Measurements from ENCODE around the gene NKX6-2.

NKX6-2 gene

DNA sequence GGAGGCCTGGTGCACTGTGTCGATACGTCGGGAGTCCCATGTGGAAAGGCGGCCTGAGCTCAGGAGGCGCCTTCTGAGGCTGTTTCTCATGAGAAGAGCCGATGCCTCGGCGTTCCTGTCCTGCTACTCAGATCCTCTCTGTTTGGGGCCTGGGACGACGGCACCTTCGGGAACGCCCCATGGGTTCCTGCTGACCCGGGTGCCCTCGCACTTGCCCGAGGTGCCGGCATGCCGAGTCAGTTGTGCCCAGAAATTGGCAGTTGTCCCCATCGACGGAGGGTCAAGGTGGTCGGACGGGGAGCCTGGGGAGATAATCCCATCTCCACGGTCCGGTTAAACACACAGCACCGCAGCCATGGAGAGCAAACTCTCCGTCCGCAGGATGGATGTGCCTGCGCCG, 33.0 kb downstream of the NKX6-2 start:
- H4K20me1 ChIP-seq (ENCODE audit: control insufficient read depth, insufficient read depth, low read depth, low read length) = no peaks in the 10 kb centered on the region
- no peaks in the 10 kb centered on the region for H3K9me2 ChIP-seq (replicated peaks; ENCODE audit: control insufficient read depth, low read length)
- TF ChIP-seq CTCF (IDR thresholded peaks at IDR 0.05; ENCODE audit: low read depth, low read length, poor library complexity, severe bottlenecking) (no peak), EZH2phosphoT487 (IDR thresholded peaks at IDR 0.05; ENCODE audit: borderline replicate concordance, low read length) (no peak)
- no peaks in the 10 kb centered on the region for H3K36me3 ChIP-seq (ENCODE audit: control insufficient read depth, low read length)
- no peaks in the 10 kb centered on the region for H3F3A ChIP-seq (ENCODE audit: control insufficient read depth, insufficient read depth)
- H3K27me3 ChIP-seq (ENCODE audit: control insufficient read depth, low read length) = no peaks in the 10 kb centered on the region
- peaks cover 51% of the 10 kb centered on the region for H3K9me3 ChIP-seq (ENCODE audit: control insufficient read depth, insufficient read depth, low read length)
- H3K4me3 ChIP-seq (ENCODE audit: low read length) = no peak overlapping the region
- H3K4me2 ChIP-seq (ENCODE audit: low read length) = no peak overlapping the region
- no peaks in the 10 kb centered on the region for H3K79me2 ChIP-seq (ENCODE audit: control insufficient read depth, low read length)
- no peak overlapping the region for H3K27ac ChIP-seq (ENCODE audit: low read depth, low read length)
- H3K4me1 ChIP-seq (ENCODE audit: control insufficient read depth, low read length) = no peaks in the 10 kb centered on the region

GRCh38 chr10:132752378-132752777, 33.6 kb downstream of the NKX6-2 start:
- no peaks in the 10 kb centered on the region for H3K36me3 ChIP-seq (ENCODE audit: control insufficient read depth, low read length)
- H3F3A ChIP-seq (ENCODE audit: control insufficient read depth, insufficient read depth) = no peaks in the 10 kb centered on the region
- no peak overlapping the region for H3K4me3 ChIP-seq (ENCODE audit: low read length)
- no peaks in the 10 kb centered on the region for H3K79me2 ChIP-seq (ENCODE audit: control insufficient read depth, low read length)
- no peaks in the 10 kb centered on the region for H3K4me1 ChIP-seq (ENCODE audit: control insufficient read depth, low read length)
- H3K27me3 ChIP-seq (ENCODE audit: control insufficient read depth, low read length) = no peaks in the 10 kb centered on the region
- no peak overlapping the region for H3K27ac ChIP-seq (ENCODE audit: low read depth, low read length)
- H4K20me1 ChIP-seq (ENCODE audit: control insufficient read depth, insufficient read depth, low read depth, low read length) = no peaks in the 10 kb centered on the region
- H3K4me2 ChIP-seq (ENCODE audit: low read length) = no peak overlapping the region
- TF ChIP-seq CTCF (IDR thresholded peaks at IDR 0.05; ENCODE audit: low read depth, low read length, poor library complexity, severe bottlenecking) (no peak), EZH2phosphoT487 (IDR thresholded peaks at IDR 0.05; ENCODE audit: borderline replicate concordance, low read length) (no peak)
- H3K9me2 ChIP-seq (replicated peaks; ENCODE audit: control insufficient read depth, low read length) = no peaks in the 10 kb centered on the region
- H3K9me3 ChIP-seq (ENCODE audit: control insufficient read depth, insufficient read depth, low read length) = peaks cover 51% of the 10 kb centered on the region

GRCh38 chr10:132750936-132751335, 35.0 kb downstream of the NKX6-2 start:
- Histone ChIP-seq H3K36me3 (ENCODE audit: control insufficient read depth, low read length) (no peaks in the 10 kb centered on the region), H3K4me3 (ENCODE audit: low read length) (no peak overlapping the region), H3K9me2 (replicated peaks; ENCODE audit: control insufficient read depth, low read length) (no peaks in the 10 kb centered on the region), H3F3A (ENCODE audit: control insufficient read depth, insufficient read depth) (no peaks in the 10 kb centered on the region), H3K27ac (ENCODE audit: low read depth, low read length) (no peak overlapping the region), H3K9me3 (ENCODE audit: control insufficient read depth, insufficient read depth, low read length) (peaks cover 52% of the 10 kb centered on the region; the same call in 1 of the 2 replicates), H4K20me1 (ENCODE audit: control insufficient read depth, insufficient read depth, low read depth, low read length) (no peaks in the 10 kb centered on the region), H3K4me1 (ENCODE audit: control insufficient read depth, low read length) (no peaks in the 10 kb centered on the region), H3K27me3 (ENCODE audit: control insufficient read depth, low read length) (no peaks in the 10 kb centered on the region), H3K79me2 (ENCODE audit: control insufficient read depth, low read length) (no peaks in the 10 kb centered on the region), H3K4me2 (ENCODE audit: low read length) (no peak overlapping the region)
- TF ChIP-seq EZH2phosphoT487 (IDR thresholded peaks at IDR 0.05; ENCODE audit: borderline replicate concordance, low read length) (no peak), CTCF (IDR thresholded peaks at IDR 0.05; ENCODE audit: low read depth, low read length, poor library complexity, severe bottlenecking) (no peak)

DNA sequence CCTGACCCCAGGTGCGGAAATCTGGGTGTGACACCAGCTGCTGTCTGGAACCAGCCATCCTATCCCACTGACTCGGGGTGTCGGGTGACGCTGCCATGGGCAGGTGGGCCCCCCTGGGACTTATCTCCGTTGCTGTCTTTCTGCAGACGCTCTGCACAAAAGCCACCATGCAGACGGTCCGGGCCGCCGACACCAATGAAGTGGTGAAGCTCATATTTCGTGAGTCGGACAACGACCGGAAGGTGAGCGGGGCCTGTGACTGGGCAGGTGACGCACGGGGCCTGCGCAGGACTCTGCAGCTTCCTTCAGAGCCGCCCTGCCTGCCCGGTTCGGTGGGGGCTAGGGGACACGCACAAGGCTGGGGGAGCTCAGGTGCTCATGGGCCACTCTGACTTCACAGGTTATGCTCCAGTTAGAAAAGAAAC, 36.6 kb downstream of the NKX6-2 start:
- H4K20me1 ChIP-seq (ENCODE audit: control insufficient read depth, insufficient read depth, low read depth, low read length) = no peaks in the 10 kb centered on the region
- H3F3A ChIP-seq (ENCODE audit: control insufficient read depth, insufficient read depth) = no peaks in the 10 kb centered on the region
- no peaks in the 10 kb centered on the region for H3K4me1 ChIP-seq (ENCODE audit: control insufficient read depth, low read length)
- H3K27ac ChIP-seq (ENCODE audit: low read depth, low read length) = no peak overlapping the region
- H3K36me3 ChIP-seq (ENCODE audit: control insufficient read depth, low read length) = no peaks in the 10 kb centered on the region
- TF ChIP-seq CTCF (IDR thresholded peaks at IDR 0.05; ENCODE audit: low read depth, low read length, poor library complexity, severe bottlenecking) (no peak), EZH2phosphoT487 (IDR thresholded peaks at IDR 0.05; ENCODE audit: borderline replicate concordance, low read length) (no peak)
- no peak overlapping the region for H3K4me2 ChIP-seq (ENCODE audit: low read length)
- H3K27me3 ChIP-seq (ENCODE audit: control insufficient read depth, low read length) = no peaks in the 10 kb centered on the region
- peaks cover 49% of the 10 kb centered on the region for H3K9me3 ChIP-seq (ENCODE audit: control insufficient read depth, insufficient read depth, low read length)
- no peaks in the 10 kb centered on the region for H3K79me2 ChIP-seq (ENCODE audit: control insufficient read depth, low read length)
- no peaks in the 10 kb centered on the region for H3K9me2 ChIP-seq (replicated peaks; ENCODE audit: control insufficient read depth, low read length)
- H3K4me3 ChIP-seq (ENCODE audit: low read length) = no peak overlapping the region

Data from DOHH2 (cell line).